ENCODE measurements around the gene PPP1R12B.
"Not testable (repeated sequence)": the region's sequence is repeated elsewhere in the genome, so short reads cannot be mapped to it uniquely, and the experiment has no call there.

The PPP1R12B gene

DNA sequence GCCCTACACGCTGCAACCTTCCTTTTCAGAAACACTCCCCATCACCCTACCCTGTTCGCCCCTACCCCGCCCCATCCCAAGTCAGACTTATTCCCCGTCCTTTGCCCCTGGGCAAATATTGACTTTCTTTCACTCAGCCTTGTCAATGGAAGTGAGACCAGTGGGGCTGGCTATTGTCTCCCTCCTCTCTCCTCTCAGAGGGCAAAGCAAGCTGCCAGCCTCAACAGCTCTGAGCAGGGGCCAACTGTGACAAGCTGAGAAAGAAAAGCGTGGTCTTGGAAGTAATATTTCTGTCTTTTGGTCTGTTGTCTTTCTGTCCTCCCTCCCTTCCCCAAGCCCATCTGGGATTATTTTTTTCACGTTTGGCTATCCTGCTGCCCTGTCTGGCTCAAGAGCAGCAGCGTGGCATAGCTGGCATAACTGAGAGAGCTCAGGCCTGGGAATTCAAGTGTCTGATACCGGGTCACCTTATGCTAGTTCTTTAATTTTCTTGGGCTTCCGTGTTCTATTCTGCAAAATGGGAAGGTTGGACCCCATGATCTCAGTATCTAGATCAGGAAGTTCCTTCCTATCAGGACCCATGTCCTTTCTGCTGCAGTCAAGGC is 290.3 kb downstream of the PPP1R12B start:
- not testable (repeated sequence) for DNase-seq

DNA sequence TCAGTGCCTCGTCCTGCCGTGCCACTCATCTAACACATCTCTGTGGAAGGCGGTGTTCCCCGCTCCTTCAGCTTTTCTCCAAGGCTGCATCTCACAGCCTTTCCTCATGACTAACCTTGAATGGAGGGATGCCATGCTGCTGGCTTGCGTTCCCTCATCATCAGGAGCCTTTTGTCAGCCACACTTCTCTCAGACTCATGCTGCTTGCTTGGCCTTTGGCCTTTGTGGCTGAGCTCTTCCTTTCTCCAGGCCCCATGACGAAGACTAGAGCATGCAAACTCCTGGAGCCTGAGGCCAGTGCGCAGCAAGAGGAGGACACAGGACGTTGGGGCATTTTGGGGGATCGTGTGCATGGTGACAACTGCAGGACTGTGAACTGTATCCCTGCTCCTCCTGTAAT is 291.0 kb downstream of the PPP1R12B start:
- DNase-seq = no peak

DNA sequence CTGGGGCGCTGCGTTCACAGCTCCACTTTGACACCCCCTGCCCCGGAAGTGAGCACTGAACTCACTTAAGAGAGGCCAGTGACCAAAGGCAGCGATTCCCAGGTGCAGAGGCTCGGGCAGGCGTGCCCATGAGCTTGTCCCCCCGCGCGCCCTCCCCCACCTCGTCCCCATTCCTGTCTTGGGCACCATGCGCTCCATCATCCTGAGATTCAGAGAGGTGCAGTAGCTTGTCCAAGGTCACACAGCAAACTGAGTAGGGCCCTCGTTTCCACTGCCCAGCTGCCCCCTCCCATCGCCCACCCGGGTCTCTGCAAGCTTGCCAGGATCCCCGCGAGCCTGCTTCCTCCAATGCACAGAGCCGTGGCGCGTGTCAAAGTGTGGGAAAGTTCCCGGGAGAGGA is 293.7 kb downstream of the PPP1R12B start:
- DNase-seq = no peak
